ENCODE results near the gene GAB2.

- TF ChIP-seq, protein P1, sequence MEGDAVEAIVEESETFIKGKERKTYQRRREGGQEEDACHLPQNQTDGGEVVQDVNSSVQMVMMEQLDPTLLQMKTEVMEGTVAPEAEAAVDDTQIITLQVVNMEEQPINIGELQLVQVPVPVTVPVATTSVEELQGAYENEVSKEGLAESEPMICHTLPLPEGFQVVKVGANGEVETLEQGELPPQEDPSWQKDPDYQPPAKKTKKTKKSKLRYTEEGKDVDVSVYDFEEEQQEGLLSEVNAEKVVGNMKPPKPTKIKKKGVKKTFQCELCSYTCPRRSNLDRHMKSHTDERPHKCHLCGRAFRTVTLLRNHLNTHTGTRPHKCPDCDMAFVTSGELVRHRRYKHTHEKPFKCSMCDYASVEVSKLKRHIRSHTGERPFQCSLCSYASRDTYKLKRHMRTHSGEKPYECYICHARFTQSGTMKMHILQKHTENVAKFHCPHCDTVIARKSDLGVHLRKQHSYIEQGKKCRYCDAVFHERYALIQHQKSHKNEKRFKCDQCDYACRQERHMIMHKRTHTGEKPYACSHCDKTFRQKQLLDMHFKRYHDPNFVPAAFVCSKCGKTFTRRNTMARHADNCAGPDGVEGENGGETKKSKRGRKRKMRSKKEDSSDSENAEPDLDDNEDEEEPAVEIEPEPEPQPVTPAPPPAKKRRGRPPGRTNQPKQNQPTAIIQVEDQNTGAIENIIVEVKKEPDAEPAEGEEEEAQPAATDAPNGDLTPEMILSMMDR (IDR thresholded peaks at IDR 0.05): no peak
- TF ChIP-seq POLR2AphosphoS5 (IDR thresholded peaks at IDR 0.05): no peak
Observed at GRCh38 chr11:78339483-78339882, 78.1 kb downstream of the GAB2 start.
